GM21381 (cell line): Measurements from ENCODE around the gene TBCE.
"Not testable (repeated sequence)": the region's sequence is repeated elsewhere in the genome, so short reads cannot be mapped to it uniquely, and the experiment has no call there.

Experiments used
- ATAC-seq: cut with Tn5 transposase; IDR thresholded peaks from one replicate; pipeline ENCODE4 v1.9.1; 2021; ENCODE audit warnings: mild to moderate bottlenecking, moderate library complexity; ENCODE audit not compliant: unreplicated experiment

TBCE gene

DNA sequence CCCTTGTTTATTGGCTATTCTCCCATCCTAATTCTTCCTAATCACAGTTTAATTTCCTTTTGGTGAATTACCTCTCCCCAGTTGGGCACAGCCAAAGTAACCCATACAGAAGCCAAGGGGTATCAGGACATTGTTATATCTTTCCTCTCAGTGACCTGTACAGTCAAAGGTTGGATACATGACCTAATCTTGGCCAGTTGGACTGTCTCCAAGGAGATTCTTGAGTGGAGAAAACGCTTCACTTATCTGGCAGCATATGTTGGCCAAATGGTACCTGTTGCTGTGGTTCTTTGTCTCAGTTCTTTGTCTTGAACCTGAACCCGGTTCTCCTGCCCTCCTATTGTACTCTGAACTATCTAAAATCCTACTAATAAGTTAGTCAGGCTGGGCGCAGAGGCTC, 15.3 kb upstream of the TBCE start:
- no peak for ATAC-seq

DNA sequence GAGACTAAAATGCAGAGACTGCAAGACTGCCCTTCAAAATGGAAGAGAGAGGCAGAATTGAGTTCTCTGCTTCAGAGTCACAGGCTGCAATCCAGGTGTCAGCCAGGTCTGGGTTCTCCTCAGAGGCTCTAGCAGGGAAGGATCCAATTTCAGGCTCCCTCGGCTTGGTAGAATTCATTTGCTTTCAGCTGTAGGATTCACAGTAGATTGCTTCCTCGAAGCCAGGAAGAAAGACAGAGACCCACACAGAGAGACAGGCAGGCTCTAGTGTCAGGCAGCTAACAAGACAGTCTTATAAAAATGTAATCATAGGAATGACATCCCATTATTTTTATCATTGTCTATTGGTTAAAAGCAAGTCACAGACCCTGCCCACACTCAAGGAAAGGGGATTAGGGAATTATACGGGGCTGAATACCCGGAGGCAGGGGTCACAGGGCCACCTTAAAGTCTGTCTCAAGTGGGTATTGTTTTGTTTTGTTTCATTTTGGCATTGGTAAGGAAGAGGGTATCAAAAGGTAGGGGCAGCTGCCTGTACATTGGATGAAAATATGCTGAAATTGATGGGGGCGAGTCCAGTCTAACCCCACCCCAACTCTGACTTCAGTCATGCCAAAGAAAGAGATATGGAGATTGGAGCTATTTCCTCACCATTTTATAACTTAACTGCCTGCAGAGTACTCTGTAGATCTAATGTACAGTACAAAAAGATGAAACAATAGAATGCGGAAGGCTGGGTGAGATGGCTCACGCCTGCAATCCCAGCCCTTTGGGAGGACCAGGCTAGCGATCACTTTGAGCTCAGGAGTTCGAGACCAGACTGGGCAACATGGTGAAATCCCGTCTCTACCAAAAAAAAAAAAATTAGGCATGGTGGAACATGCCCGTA, 9.5 kb upstream of the TBCE start:
- ATAC-seq: no peak

DNA sequence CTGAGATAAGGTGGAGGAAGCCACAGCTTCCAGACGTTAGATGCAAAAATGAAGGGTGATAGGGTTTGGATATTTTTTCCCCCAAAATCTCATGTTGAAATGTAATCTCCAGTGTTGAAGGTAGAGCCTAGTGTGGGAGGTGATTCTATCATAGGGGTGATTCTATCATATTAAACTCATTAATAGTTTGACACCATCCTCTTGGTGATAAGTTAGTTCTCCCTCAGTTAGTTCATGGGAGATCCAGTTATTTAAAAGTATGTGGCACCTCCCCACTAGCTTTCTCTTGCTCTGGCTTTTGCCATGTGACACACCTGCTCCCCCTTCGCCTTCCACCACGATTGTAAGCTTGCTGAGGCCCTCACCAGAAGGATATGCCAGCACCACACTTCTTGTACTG, 8.3 kb upstream of the TBCE start:
- ATAC-seq: no peak

DNA sequence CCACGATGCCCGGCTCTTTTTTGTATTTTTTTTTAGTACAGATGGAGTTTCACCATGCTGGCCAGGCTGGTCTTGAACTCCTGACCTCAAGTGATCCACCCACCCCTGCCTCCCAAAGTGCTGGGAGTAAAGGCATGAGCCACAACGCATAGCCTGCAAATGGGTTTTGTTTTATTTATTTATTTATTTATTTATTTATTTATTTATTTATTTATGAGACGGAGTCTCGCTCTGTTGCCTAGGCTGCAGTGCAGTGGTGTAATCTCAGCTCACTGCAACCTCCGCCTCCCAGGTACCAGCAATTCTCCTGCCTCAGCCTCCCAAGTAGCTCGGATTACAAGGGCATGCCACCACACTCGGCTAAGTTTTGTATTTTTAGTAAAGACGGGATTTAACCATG, 3.0 kb upstream of the TBCE start:
- not testable (repeated sequence) for ATAC-seq

DNA sequence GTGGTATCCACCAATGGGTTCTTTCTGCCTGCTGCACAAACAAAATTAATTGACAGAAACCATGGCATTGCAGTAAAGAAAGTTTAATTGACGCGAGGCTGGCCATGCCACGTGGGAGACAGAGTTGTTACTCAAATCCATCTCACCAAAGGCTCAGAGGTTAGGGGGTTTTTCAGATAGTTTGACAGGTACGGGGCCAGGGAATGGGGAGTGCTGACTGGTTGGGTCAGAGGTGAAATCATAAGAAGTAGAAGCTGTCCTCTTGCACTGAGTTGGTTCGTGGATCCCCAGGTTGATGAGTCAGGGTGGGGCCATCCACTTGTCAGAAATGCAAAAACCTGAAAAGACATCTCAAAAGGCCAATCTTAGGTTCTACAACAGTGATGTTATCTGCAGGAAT, 941 bp upstream of the TBCE start:
- ATAC-seq: no peak

DNA sequence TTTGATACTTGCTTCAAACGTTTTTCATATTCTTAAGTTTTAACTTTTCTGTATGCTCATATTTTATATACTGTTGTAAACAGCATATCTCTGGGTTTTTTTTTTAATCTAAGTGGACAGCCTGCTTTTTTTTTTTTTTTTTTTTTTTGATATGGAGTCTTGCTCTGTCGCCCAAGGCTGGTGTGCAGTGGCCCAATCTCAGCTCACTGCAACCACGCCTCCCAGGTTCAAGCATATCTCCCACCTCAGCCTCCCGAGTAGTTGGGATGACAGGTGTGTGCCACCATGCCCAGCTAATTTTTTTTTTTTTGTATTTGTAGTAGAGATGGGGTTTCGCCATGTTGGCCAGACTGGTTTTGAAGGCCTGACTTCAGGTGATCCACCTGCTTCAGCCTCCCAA, 1.2 kb downstream of the TBCE start:
- ATAC-seq: no peak

DNA sequence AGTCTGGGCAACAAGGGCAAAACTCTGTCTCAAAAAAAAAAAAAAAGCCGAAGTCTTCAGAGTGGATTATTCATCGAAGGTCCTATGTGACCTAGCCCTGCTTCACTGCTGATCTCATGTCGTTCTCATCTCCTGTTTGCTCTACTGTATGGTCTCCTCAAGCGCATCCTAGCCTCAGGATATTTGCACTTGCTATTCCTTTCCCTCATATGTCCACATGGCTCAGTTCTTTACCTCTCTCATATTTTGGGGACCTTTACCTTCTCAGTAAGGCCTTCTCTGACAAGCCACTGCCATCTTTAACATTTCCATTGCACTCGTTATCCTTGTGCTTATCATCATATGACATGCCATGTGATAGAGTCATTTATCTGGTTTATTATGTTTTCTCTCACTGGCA, 2.6 kb downstream of the TBCE start:
- ATAC-seq: no peak

DNA sequence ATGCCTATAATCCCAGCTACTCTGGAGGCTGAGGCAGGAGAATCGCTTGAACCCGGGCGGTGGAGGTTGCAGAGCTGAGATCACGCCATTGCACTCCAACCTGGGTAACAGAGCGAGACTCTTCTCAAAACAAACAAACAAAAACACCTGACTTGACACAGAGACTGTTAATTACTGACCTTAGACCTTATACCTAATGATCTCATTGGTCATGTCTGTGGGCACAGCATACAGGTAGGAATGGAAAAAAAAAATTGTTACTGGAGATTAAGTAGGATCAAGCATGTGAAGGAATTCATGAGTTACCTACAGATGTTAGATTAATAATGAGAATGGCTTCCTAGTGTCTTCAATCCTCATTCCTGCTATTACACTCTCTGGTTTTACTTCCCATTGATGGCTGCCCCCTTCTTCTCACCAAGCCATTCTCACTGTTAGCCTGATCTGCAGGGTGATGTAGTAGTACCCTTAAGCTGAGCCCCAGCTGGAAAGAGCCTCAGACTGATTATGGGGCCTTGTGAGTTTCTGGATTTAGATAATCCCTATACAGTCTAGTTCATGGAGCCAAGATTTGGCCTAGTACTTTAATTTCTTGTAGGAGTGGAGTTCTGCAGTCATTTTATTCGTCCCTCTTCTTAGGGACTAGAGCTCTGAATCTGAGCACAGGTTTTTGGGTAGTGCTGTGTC, 8.8 kb downstream of the TBCE start:
- ATAC-seq: no peak

DNA sequence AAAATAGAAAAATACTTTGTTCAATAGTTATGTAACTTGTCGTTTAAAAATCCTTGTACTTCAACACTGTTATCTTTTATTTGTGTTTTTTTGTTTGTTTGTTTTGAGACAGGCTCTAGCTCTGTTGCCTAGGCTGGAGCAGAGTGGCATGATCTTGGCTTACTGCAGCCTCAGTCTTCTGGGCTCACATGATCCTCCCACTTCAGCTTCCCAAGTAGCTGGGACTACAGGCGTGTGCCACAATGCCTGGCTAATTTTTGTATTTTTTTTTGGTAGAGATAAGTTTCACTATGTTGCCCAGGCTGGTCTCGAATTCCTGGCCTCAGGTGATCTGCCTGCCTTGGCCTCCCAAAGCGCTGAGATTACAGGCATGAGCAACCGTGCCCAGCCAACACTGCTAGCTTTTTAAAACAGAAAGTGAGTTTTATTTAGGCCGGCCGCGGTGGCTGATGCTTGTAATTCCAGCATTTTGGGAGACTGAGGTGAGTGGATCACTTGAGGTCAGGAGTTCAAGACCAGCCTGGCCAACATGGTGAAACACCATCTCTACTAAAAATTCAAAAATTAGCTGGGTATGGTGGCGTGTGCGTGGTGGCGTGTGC, 11.0 kb downstream of the TBCE start:
- ATAC-seq: not testable (repeated sequence)

DNA sequence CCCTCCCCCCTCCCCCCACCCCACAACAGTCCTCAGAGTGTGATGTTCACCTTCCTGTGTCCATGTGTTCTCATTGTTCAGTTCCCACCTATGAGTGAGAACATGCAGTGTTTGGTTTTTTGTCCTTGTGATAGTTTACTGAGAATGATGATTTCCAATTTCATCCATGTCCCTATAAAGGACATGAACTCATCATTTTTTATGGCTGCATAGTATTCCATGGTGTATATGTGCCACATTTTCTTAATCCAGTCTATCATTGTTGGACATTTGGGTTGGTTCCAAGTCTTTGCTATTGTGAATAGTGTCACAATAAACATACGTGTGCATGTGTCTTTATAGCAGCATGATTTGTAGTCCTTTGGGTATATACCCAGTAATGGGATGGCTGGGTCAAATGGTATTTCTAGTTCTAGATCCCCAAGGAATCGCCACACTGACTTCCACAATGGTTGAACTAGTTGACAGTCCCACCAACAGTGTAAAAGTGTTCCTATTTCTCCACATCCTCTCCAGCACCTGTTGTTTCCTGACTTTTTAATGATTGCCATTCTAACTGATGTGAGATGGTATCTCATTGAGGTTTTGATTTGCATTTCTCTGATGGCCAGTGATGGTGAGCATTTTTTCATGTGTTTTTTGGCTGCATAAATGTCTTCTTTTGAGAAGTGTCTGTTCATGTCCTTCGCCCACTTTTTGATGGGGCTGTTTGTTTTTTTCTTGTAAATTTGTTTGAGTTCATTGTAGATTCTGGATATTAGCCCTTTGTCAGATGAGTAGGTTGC, 14.9 kb downstream of the TBCE start:
- ATAC-seq: not testable (repeated sequence)

DNA sequence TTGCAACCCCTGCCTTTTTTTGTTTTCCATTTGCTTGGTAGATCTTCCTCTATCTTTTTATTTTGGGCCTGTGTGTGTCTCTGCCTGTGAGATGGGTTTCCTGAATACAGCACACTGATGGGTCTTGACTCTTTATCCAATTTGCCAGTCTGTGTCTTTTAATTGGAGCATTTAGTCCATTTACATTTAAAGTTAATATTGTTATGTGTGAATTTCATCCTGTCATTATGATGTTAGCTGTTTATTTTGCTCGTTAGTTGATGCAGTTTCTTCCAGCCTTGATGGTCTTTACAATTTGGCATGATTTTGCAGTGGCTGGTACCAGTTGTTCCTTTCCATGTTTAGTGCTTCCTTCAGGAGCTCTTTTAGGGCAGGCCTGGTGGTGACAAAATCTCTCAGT, 18.4 kb downstream of the TBCE start:
- not testable (repeated sequence) for ATAC-seq

DNA sequence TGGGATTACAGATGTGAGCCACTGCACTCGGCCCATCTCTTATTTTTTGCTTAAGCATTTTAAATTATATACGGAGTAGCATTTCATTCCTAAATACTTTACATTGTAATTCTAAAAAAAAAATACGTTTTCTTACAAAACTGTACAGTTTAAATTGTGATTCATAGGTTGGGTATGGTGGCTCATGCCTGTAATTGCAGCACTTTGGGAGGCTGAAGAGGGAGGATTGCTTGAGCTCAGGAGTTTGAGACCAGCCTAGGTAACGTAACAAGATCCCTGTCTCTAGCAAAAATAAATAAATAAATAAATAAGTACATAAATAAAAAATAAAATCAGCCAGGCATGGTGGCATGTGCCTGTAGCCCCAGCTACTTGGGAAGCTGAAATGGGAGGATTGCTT, 24.6 kb downstream of the TBCE start:
- no peak for ATAC-seq

DNA sequence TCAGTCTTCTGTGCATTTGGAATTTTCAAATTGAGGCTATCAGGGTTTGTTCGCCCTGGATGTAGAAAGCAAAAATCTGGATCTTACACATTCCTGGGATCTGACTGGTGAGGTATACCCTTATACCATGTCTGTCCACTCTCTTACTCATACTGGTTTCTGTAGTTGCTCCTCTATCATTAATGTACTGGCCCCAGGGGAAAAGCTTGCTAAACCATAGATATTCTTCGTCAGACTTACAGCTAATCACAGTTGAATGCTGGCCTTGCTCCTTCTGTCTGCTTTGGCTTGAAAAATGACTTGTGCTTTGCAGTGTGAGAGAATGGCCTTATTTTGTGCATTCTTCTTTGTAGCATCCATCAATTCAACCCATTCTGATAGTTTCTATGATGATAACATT, 30.5 kb downstream of the TBCE start:
- no peak for ATAC-seq

DNA sequence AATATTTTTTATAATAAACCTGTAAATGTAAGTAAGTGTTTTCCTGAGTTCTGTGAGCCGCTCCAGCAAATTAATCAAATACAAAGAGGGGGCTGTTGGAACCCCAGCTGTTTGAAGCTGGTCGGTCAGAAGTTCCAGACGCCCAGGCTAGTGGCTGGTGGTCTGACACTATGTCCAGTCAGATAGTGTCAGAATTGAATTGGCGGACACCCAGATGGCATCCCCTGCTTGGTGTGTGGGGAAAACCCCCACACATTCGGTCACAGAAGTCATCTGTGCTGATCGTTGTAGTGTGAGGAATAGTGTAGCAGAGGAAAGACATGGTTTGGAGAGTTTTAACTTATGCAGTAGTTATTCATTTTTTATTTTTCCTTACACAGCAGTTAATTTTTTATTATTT, 32.4 kb downstream of the TBCE start:
- no peak for ATAC-seq

DNA sequence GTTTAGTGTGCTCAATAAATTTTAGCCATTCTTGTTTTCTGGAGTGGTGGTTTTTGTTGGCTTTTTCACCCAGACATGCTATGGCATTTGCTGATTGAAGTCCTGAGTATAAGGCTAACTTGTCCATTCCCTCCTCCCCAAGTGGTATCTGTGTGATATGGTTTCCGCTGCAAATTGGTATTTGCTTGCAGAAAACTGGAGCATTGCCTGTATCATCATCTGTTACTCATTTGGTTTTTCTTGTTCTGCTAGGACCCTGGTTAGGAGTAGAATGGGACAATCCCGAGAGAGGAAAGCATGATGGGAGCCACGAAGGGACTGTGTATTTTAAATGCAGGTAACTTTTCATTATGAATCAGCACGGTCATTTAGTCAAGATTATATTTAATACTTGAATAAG, 34.0 kb downstream of the TBCE start:
- ATAC-seq: no peak

DNA sequence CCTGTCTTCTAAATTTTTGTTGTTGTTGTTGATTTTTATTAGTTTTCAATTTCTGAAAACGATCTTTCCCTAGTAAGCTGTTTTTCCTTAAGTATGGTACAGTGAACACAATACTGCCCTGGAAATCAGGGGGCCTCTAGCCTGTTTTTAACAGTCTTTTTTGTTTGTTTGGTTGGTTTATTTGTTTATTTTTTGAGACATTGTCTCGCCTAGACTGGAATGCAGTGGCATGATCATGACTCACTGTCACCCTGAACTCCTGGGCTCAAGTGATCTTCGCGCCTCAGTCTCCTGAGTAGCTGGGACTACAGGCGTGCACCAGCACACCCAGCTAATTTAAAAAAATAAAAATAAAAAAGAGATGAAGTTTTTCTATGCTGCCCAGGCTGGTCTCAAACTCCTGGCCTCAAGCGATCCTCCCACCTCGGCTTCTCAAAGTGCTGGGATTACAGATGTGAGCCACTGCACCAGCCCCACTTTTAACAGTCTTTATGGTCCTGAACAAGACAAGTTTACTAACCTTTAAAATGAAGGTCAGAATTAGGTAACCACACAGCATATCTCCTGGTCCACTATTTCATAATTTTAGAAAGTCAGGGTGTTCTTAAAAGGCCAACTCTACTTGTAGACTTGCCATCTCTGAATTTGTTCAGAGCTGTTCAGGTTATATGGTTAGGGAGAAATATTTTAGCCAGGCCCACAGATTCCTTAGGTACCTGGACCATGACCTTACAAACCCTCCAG, 35.4 kb downstream of the TBCE start:
- ATAC-seq: no peak

DNA sequence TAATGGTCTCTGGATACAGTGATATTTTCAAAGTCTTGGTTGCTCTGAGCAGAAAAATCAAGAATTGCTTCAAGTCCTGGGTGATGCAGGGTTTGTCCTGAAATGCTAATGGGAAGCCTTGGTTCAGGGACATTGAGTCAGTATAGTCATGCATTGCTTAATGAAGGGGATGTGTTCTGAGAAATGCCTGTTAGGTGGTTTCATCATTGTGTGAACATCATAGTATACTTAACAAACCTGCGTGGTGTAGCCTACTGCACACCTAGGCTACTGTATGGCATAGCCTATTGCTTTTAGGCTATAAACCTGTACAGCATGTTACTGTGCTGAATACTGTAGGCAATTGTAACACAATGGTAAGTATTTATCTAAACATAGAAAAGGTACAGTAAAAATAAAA, 36.4 kb downstream of the TBCE start:
- ATAC-seq: no peak

DNA sequence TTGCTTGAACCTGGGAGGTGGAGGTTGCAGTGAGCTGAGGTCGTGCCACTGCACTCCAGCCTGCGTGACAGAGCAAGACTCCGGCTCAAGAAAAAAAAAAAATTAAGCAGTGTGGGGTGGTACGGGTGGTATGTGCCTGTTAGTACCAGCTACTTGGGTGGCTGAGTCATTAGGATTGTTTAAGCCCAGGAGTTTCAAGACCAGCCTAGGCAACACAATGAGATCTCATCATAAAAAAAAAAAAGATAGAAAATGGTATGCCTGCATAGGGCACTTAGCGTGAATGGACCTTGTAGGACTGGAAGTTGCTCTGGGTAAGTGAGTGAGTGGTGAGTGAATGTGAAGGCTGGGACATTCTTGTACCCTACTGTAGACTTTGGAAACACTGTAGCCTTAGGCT, 37.0 kb downstream of the TBCE start:
- ATAC-seq: no peak

DNA sequence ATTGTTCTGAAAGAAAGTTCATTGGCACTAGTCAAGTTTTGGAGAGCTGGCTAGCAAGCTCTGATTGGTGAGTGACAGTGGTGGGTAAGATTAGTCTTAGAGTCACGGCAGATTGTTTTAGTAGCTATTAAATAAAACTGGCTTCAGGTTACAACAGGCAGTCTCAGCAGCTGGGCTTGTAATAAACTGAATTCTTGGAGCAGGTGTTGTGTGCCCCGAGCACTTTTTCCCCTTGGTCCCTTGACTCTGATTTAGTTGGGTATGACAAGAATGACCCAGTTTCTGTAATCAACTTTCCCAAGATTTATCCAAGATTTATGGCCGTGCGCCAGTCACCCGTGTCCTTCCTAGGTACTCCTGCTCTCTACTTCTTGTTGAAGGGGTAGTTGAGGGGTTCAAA, 40.2 kb downstream of the TBCE start:
- no peak for ATAC-seq

DNA sequence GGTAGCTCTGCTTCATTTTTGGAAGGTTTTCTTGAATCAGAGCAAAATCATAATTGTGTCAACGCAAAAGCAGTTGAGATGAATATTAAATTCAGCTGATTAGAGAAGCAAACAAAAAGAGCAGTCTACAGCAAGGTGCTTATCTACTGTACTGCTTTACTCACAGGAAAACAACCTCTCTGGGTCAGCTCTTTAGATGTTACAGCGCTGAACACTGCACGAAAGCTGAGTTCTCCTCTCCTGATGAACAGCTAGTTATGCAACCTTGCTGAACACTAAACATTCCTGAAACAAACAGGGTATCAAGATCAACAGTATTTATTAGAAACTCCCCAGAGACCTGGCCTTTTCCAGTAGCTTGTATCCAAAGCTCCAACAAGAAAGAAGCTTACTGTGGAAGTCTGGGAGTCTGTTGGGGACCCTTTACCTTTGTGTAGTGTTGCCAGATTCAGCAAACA, 41.3 kb downstream of the TBCE start:
- ATAC-seq: no peak
